H9 (cell line): Measurements from ENCODE around the gene PRR14. TPM values are rescaled to one million over a fixed set of nuclear protein-coding genes. Genes with fewer than 3 reads are reported as not detected.

Experiments
- DNase-seq: peaks from one replicate; pipeline ENCODE4 v3.0.0-alpha.2; 2017
- H2AFZ ChIP-seq: one replicate; pipeline ENCODE4 v1.6.1; 2013; ENCODE audit warnings: mild to moderate bottlenecking, low read length, control low read depth, moderate library complexity
- H2AK5ac ChIP-seq: 2 replicates; pipeline ENCODE4 v1.6.1; 2013; ENCODE audit warnings: low read length, control low read depth, mixed read lengths; ENCODE audit not compliant: insufficient read length
- H2BK120ac ChIP-seq: one replicate; pipeline ENCODE4 v1.6.1; 2013; ENCODE audit warnings: low read depth, mild to moderate bottlenecking, low read length, control low read depth, inconsistent platforms; ENCODE audit not compliant: poor library complexity, severe bottlenecking
- H2BK12ac ChIP-seq: 2 replicates; pipeline ENCODE4 v1.6.1; 2013; ENCODE audit warnings: low read length, control low read depth, mixed read lengths, low read depth; ENCODE audit not compliant: insufficient read length
- H2BK15ac ChIP-seq: 2 replicates; pipeline ENCODE4 v1.6.1; 2013; ENCODE audit warnings: low read depth, low read length, control low read depth
- H2BK20ac ChIP-seq: one replicate; pipeline ENCODE4 v1.6.1; 2013; ENCODE audit warnings: low read depth, mild to moderate bottlenecking, low read length, control low read depth, inconsistent platforms; ENCODE audit not compliant: poor library complexity, severe bottlenecking
- H2BK5ac ChIP-seq: 2 replicates; pipeline ENCODE4 v1.6.1; 2013; ENCODE audit warnings: low read length, control low read depth, mixed read lengths; ENCODE audit not compliant: insufficient read length
- H3K14ac ChIP-seq: 2 replicates; pipeline ENCODE4 v1.6.1; 2013; ENCODE audit warnings: low read length, control low read depth; ENCODE audit not compliant: insufficient read depth
- H3K18ac ChIP-seq: 2 replicates; pipeline ENCODE4 v1.6.1; 2013; ENCODE audit warnings: low read depth, mild to moderate bottlenecking, mixed read lengths, low read length, control low read depth; ENCODE audit not compliant: insufficient read length
- H3K23ac ChIP-seq: 2 replicates; pipeline ENCODE4 v1.6.1; 2013; ENCODE audit warnings: low read length, control low read depth, mixed read lengths, low read depth; ENCODE audit not compliant: insufficient read length
- H3K23me2 ChIP-seq: 2 replicates; pipeline ENCODE4 v1.6.1; 2013; ENCODE audit warnings: low read depth, mild to moderate bottlenecking, mixed read lengths, low read length, control low read depth; ENCODE audit not compliant: insufficient read length, poor library complexity, severe bottlenecking
- H3K27ac ChIP-seq: 2 replicates; pipeline ENCODE4 v1.5.1; 2013; ENCODE audit warnings: low read length, control low read depth, mixed read lengths, low read depth; ENCODE audit not compliant: insufficient read length
- H3K27me3 ChIP-seq: 2 replicates; pipeline ENCODE4 v1.6.1; 2013; ENCODE audit warnings: low read length, control low read depth, inconsistent platforms; ENCODE audit not compliant: insufficient read depth
- H3K4ac ChIP-seq: 2 replicates; pipeline ENCODE4 v1.6.1; 2013; ENCODE audit warnings: low read depth, mild to moderate bottlenecking, control low read depth, inconsistent platforms, low read length, moderate library complexity
- H3K4me1 ChIP-seq: 2 replicates; pipeline ENCODE4 v1.6.1; 2013; ENCODE audit warnings: low read length, control low read depth, inconsistent platforms; ENCODE audit not compliant: insufficient read depth
- H3K4me2 ChIP-seq: 2 replicates; pipeline ENCODE4 v1.6.1; 2013; ENCODE audit warnings: low read length, control low read depth, mixed read lengths; ENCODE audit not compliant: insufficient read length, insufficient read depth
- H3K56ac ChIP-seq: 2 replicates; pipeline ENCODE4 v1.6.1; 2013; ENCODE audit warnings: low read depth, mild to moderate bottlenecking, mixed read lengths, low read length, control low read depth; ENCODE audit not compliant: insufficient read length
- H3K79me1 ChIP-seq: 2 replicates; pipeline ENCODE4 v1.6.1; 2013; ENCODE audit warnings: low read depth, mild to moderate bottlenecking, moderate library complexity, low read length, control low read depth, inconsistent platforms; ENCODE audit not compliant: insufficient read depth, poor library complexity, severe bottlenecking
- H3K79me2 ChIP-seq: 2 replicates; pipeline ENCODE4 v1.6.1; 2013; ENCODE audit warnings: low read length, control low read depth, inconsistent platforms; ENCODE audit not compliant: insufficient read depth
- H3K9ac ChIP-seq: 2 replicates; pipeline ENCODE4 v1.6.1; 2013; ENCODE audit warnings: low read length, control low read depth, mixed read lengths; ENCODE audit not compliant: insufficient read length; ENCODE audit errors: extremely low read depth
- H3K9me3 ChIP-seq: one replicate; pipeline ENCODE4 v1.6.1; 2013; ENCODE audit warnings: low read depth, low read length, inconsistent platforms; ENCODE audit not compliant: control insufficient read depth
- H3T11ph ChIP-seq: one replicate; pipeline ENCODE4 v1.6.1; 2013; ENCODE audit warnings: mild to moderate bottlenecking, low read length, control low read depth, inconsistent platforms
- H4K20me1 ChIP-seq: one replicate; pipeline ENCODE4 v1.6.1; 2013; ENCODE audit not compliant: control insufficient read depth, insufficient read length, insufficient read depth
- H4K5ac ChIP-seq: 2 replicates; pipeline ENCODE4 v1.6.1; 2013; ENCODE audit warnings: low read depth, mild to moderate bottlenecking, mixed read lengths, low read length, control low read depth; ENCODE audit not compliant: insufficient read length
- H4K8ac ChIP-seq: replicated peaks from 2 replicates; pipeline ENCODE4 v1.6.1; 2013; ENCODE audit warnings: low read length, control low read depth, mixed read lengths, low read depth; ENCODE audit not compliant: insufficient read length
- H4K91ac ChIP-seq: 2 replicates; pipeline ENCODE4 v1.6.1; 2013; ENCODE audit warnings: low read depth, mild to moderate bottlenecking, moderate library complexity, mixed read lengths, low read length, control low read depth; ENCODE audit not compliant: insufficient read length
- H3K27ac Mint-ChIP-seq, 3 experiments: 2 replicates in 2 of 3; 3 replicates in 1 of 3; pipeline ENCODE4 v1.8.0; 2020 to 2021; ENCODE audit warnings: mixed read lengths in 3 of 3, mild to moderate bottlenecking in 1 of 3, moderate library complexity in 1 of 3
- H3K27me3 Mint-ChIP-seq: 2 replicates; pipeline ENCODE4 v1.8.0; 2021; ENCODE audit warnings: low read depth, mild to moderate bottlenecking, moderate library complexity, mixed read lengths
- H3K36me3 Mint-ChIP-seq, 3 experiments: 2 replicates in 2 of 3; 3 replicates in 1 of 3; pipeline ENCODE4 v1.8.0; 2020 to 2021; ENCODE audit warnings: low read depth in 3 of 3, mixed read lengths in 3 of 3; ENCODE audit not compliant: insufficient read depth in 1 of 3
- H3K4me1 Mint-ChIP-seq, 2 experiments: 2 replicates each; pipeline ENCODE4 v1.8.0; 2020; ENCODE audit warnings: mixed read lengths in 2 of 2
- H3K4me3 Mint-ChIP-seq, 2 experiments: 2 replicates in 1 of 2; 3 replicates in 1 of 2; pipeline ENCODE4 v1.8.0; 2020 to 2021; ENCODE audit warnings: mild to moderate bottlenecking in 2 of 2, mixed read lengths in 2 of 2, moderate library complexity in 1 of 2
- H3K9me3 Mint-ChIP-seq, 2 experiments: 2 replicates in 1 of 2; 3 replicates in 1 of 2; pipeline ENCODE4 v1.8.0; 2020; ENCODE audit warnings: mild to moderate bottlenecking in 2 of 2, mixed read lengths in 2 of 2, moderate library complexity in 1 of 2
- WGBS: extraction: QIAGEN DNeasy Blood & Tissue Kit; methylation state at CpG from one replicate; pipeline ENCODE4 v1.1.7; 2013; ENCODE audit warnings: missing lambda C conversion rate, low lambda C conversion rate, mixed read lengths; ENCODE audit not compliant: insufficient read length; ENCODE audit errors: extremely low coverage; 5-methylcytosine and 5-hydroxymethylcytosine counted together
- total RNA-seq: library from RNA; stranded (reverse); gene quantifications from 2 replicates; pipeline ENCODE4 v1.2.1, GENCODE V29; 2021
- TF ChIP-seq, protein P1 (sequence below): fragments of 200-600 bp; sonication (generic); conservative IDR thresholded peaks from 3 replicates; pipeline ENCODE4 v1.8.0; 2021; ENCODE audit warnings: antibody characterized with exemption, mild to moderate bottlenecking

Gene PRR14
- total RNA-seq, 1 experiment from 2014 or later = 11.6 TPM

DNA sequence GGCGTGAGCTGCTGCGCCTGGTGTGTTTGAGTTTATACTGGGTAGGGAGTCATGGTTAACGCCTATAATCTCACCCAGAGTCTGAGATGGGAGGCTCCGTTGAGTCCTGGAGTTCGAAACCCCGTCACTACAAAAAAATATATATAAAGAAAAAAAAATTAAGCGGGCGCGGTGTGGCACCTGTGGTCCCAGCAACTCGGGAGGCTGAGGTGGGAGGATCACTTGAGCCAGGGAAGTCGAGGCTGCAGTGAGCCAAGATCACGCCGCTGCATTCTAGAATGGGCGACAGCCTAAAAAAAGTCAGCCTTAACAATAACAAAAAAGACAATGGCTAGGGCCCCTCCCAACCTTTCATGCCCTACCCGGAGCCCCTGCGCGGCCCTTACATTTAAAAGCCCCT lies 17.2 kb upstream of the PRR14 start:
- no peak overlapping the region for H3K18ac ChIP-seq
- H3K4me2 ChIP-seq = peak overlapping the region; percentile 38
- TF ChIP-seq, protein P1, sequence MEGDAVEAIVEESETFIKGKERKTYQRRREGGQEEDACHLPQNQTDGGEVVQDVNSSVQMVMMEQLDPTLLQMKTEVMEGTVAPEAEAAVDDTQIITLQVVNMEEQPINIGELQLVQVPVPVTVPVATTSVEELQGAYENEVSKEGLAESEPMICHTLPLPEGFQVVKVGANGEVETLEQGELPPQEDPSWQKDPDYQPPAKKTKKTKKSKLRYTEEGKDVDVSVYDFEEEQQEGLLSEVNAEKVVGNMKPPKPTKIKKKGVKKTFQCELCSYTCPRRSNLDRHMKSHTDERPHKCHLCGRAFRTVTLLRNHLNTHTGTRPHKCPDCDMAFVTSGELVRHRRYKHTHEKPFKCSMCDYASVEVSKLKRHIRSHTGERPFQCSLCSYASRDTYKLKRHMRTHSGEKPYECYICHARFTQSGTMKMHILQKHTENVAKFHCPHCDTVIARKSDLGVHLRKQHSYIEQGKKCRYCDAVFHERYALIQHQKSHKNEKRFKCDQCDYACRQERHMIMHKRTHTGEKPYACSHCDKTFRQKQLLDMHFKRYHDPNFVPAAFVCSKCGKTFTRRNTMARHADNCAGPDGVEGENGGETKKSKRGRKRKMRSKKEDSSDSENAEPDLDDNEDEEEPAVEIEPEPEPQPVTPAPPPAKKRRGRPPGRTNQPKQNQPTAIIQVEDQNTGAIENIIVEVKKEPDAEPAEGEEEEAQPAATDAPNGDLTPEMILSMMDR = no peak
- no peak overlapping the region for H3T11ph ChIP-seq
- H3K9ac ChIP-seq = no peak overlapping the region
- H2BK20ac ChIP-seq = no peak overlapping the region
- no peaks in the 10 kb centered on the region for H3K23me2 ChIP-seq
- no peak overlapping the region for H4K5ac ChIP-seq
- no CpG with 5 or more reads among the region's 17 CpGs for WGBS
- H3K23ac ChIP-seq = no peak overlapping the region
- H2BK5ac ChIP-seq = no peak overlapping the region
- Mint-ChIP-seq H3K27ac (no peak overlapping the region), H3K4me1 (peaks cover 8% of the 10 kb centered on the region in 2 experiments), H3K9me3 (no peaks in the 10 kb centered on the region), H3K36me3 (no peaks in the 10 kb centered on the region; a peak in 1 of 7 replicates), H3K27me3 (peaks cover 10% of the 10 kb centered on the region), H3K4me3 (peak overlapping the region; percentile 92 to 94)
- no peak overlapping the region for H2BK12ac ChIP-seq
- no peak overlapping the region for H3K56ac ChIP-seq
- H4K91ac ChIP-seq = no peak overlapping the region
- no peaks in the 10 kb centered on the region for H3K79me1 ChIP-seq
- no peak overlapping the region for H4K8ac ChIP-seq
- H2BK120ac ChIP-seq = peak overlapping the region; percentile 39
- H3K79me2 ChIP-seq = no peaks in the 10 kb centered on the region
- H3K27me3 ChIP-seq = no peaks in the 10 kb centered on the region
- no peaks in the 10 kb centered on the region for H3K9me3 ChIP-seq
- no peak overlapping the region; the same call in 1 of the 2 replicates for H3K4ac ChIP-seq
- H2AK5ac ChIP-seq = no peak overlapping the region
- H3K27ac ChIP-seq = no peak overlapping the region
- no peak overlapping the region for H2AFZ ChIP-seq
- no peaks in the 10 kb centered on the region for H3K4me1 ChIP-seq
- no peak overlapping the region for H2BK15ac ChIP-seq
- H3K14ac ChIP-seq = no peak overlapping the region
- no peaks in the 10 kb centered on the region for H4K20me1 ChIP-seq
- DNase-seq = no peak
